Activated effector memory CD4-positive, alpha-beta T cell treated with anti-CD3 and anti-CD28 coated beads, Interleukin-2, amount 50 U/mL, for 16 hours (primary cell): ENCODE data around the gene ETV7.
"Not testable (repeated sequence)": the region's sequence is repeated elsewhere in the genome, so short reads cannot be mapped to it uniquely, and the experiment has no call there.

Source experiments
- DNase-seq: peaks from one replicate; pipeline ENCODE4 v3.0.0-alpha.2; 2020

ETV7 gene

DNA sequence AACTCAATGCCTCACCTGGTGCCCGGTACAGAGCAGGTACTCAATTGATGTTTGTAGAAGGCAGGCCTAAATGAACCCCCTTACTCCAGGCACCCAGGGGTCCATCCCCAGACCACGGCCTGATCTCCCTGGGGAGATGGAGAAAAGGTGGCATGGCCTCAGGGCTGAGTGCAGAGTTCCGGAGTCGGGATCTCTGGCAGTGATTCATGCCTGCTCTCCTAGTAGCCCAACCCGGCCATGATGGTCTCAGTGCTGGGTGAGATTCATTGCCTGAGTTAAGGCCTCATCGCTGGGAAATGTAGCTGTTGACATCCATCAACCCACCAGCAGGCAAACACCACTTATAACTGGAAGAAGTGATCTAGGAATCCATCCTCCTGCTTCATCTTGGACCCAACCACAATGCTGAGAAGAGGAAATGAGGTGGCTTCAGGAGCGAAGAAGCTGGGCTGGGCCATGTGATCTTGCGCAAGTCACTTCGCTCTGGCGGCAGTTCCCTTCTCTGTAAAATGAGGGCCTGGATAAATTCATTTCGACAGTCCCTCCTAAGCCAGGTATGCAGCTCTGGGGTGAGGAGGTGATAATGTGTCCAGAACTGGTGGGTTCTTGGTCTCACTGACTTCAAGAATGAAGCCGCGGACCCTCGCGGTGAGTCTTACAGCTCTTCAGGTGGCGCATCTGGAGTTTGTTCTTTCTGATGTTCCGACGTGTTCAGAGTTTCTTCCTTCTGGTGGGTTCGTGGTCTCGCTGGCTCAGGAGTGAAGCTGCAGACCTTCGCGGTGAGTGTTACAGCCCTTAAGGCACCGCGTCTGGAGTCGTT, 24.7 kb downstream of the ETV7 start:
- DNase-seq, result no peak

DNA sequence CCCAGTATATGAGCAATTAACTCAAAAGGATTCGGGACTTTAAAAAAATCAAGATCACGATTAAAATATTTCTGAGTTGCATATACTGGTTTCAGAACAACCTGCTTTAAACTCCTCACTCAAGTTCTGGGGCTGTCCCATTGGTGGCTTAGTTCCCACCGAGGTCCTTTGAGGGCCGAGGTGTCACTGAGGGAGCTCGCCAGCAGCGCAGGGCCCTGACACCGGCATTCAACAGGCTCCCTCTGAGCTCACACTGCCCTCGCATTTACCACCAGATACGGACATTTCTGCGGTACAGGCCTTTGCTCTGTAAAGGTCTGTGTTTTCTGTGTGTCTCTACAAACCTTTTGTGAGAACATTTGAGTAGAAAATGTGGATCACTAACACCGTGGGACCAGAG, 26.4 kb downstream of the ETV7 start:
- no peak for DNase-seq

- peak; percentile 85 for DNase-seq
Measured at GRCh38 chr6:36360241-36361054, 27.0 kb downstream of the ETV7 start.

DNA sequence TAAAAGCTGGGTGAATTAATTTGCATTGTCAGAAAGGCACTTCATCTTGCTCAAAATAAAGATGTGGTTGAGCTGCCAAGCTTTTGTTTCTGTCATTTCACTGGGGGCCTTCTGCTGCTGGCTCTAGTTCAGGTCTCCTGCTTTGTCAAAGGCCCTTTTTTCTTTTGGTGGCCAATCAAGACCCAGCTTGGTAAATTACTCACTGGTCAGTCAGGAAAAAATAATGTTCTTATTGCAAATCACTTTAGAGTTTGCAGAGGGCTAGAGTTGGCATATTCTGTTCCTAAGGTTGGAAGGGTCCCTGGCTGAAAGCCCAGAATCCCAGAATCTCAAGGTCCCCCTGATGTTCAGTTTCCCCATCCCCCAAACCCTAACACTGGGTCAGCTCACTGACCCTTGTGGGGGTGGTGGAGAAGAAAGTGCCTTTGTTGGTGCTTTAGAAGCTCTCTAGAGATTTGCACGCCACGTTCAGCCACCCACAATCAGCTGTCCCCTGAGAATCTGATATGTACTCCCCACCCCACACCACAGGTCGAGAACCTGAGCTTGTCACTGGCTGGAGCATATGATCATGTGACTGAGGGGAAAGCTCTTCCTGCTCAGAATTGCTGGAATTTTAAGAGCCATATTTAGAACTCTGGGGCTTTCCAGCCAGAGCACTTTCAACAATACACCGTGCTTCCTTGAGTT, 29.1 kb downstream of the ETV7 start:
- DNase-seq, result no peak

- DNase-seq, result no peak
Measured at GRCh38 chr6:36357872-36358225, 29.6 kb downstream of the ETV7 start.

GRCh38 chr6:36355819-36356218, 31.6 kb downstream of the ETV7 start:
- no peak for DNase-seq

GRCh38 chr6:36353411-36353915, 34.0 kb downstream of the ETV7 start:
- DNase-seq, result no peak

GRCh38 chr6:36352477-36353157, 34.9 kb downstream of the ETV7 start:
- no peak for DNase-seq

- no peak for DNase-seq
Measured at GRCh38 chr6:36350681-36351571, 36.5 kb downstream of the ETV7 start.

GRCh38 chr6:36350082-36350481, 37.4 kb downstream of the ETV7 start:
- DNase-seq, result no peak

- DNase-seq, result no peak
Measured at GRCh38 chr6:36349240-36349639, 38.2 kb downstream of the ETV7 start.

DNA sequence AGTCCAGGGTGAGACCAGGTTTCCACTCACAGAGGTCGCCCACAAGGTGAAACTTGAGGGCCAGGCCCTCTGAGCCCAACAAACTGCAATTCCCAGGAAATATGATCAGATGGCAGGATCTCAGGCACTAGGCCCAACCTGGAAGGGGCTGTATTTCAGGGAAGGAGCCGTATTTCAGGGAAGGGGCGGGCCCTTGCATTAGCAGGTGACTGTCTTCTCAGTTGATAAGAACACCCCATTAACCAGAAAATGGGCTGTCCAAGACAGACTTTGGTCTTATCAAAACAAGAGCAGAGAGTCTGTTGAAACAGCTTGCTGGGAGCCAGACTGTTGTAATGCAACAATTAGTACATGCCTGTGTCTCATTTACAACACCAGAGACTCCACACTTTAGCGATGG, 39.8 kb downstream of the ETV7 start:
- no peak for DNase-seq

GRCh38 chr6:36346486-36347273, 40.8 kb downstream of the ETV7 start:
- DNase-seq, result no peak

DNA sequence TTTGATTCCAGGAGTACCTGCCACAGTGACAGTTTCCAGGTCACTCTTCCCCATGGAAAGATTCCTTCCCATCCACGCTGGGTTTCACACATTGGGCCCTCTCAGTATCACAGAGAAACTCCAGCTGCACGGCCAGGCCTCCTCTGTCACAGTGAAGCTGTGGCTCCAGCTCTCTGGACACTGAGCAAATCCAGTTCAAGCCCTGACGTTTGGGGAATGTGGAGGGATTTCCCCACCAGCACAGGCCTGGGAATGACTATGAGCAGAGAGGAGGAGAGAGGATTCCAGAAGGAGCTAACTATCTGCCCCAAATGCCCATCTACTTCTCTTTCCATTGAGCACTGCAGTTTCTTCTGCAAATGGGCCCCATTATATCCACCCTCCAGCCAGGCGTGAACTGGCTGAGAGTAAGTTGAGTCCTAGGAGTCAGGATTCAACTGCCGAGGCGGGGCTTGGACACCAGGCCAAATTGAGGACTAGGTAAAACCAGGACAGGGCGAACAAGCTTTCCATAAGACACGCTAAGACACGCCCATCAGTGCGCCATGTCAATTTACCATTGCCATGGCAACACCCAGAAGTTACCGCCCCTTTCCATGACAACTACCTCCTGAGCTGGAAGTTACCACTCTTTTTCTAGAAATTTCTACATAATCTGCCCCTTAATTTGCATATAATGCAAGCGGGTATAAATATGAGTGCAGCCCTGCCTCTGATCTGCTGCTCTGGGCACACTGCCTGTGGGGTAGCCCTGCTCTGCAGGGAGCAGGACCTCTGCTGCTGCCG, 41.6 kb downstream of the ETV7 start:
- DNase-seq, result no peak

DNA sequence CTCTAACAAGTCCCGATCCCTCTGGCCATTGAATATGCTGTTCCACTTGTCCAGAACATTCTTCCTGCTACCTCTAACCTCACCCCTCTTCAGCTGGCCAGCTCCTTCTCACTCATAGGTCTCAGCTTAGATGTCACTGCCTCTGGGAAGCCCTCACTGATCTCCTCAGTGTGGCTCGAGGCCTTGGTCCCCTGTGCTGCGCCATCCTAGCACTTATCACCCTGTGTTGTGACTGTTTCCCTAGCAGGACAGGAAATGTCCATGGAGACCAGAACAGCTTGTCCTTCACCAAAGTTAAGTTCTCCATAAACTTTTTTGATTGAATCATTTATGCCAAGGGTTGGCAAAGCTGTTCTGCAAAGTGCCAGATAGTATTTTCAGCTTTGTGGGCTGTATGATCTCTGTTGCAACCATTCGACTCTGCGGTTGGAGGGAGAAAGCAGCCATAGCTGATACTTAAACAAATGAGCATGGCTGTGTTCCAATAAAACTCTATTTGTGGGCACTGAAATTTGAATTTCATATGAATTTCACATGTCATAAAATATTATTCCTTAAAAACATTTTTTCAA, 44.3 kb downstream of the ETV7 start:
- DNase-seq, result no peak

GRCh38 chr6:36340618-36341454, 46.6 kb downstream of the ETV7 start:
- DNase-seq, result peak; percentile 89

- no peak for DNase-seq
Measured at GRCh38 chr6:36340306-36340617, 47.2 kb downstream of the ETV7 start.

- DNase-seq, result no peak
Measured at GRCh38 chr6:36339146-36339545, 48.3 kb downstream of the ETV7 start.

DNA sequence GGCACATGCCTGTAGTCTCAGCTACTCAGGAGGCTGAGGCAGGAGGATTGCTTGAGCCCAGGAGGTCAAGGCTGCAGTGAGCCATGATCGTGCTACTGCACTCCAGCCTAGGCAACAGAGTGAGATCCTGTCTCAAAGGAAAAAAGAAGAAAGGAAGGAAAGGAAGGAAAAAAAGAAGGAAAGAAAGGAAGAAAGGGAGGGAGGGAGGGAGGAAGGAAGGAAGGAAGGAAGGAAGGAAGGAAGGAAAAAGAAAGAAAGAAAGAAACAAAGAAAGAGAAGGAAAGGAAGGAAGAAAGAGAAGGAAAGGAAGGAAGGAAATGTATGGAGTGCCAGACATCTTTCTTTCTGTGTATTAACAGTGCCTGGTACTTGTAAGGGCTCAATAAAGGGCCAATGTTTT, 49.2 kb downstream of the ETV7 start:
- not testable (repeated sequence) for DNase-seq
